Peyer's patch (tissue), 4 donors: ENCODE results near the gene RTTN. TPM values are rescaled to one million over a fixed set of nuclear protein-coding genes. Genes with fewer than 3 reads are reported as not detected.
"Not testable (repeated sequence)": the region's sequence is repeated elsewhere in the genome, so short reads cannot be mapped to it uniquely, and the experiment has no call there.

Experiments
- DNase-seq, 3 donors: peaks; one replicate each; pipeline ENCODE4 v3.0.0-alpha.2; 2017 to 2019
- H3K27ac ChIP-seq, 4 donors: fragments of 200-600 bp; sonication (generic); one replicate each; pipeline ENCODE4 v1.5.1; 2016 to 2019
- H3K27me3 ChIP-seq, 2 donors: fragments of 200-600 bp; sonication (generic); one replicate each; pipeline ENCODE4 v1.5.1; 2019
- H3K36me3 ChIP-seq, 3 donors: fragments of 200-600 bp; sonication (generic); one replicate each; pipeline ENCODE4 v1.5.1; 2016 to 2019
- H3K4me1 ChIP-seq, 4 donors: fragments of 200-600 bp; sonication (generic); one replicate each; pipeline ENCODE4 v1.5.1; 2016 to 2019
- H3K4me3 ChIP-seq, 4 donors: fragments of 200-600 bp; sonication (generic); 1 replicate in 3 of 4; 2 replicates in 1 of 4; pipeline ENCODE4 v1.5.1; 2016 to 2019; ENCODE audit warnings: mild to moderate bottlenecking in 1 of 4
- H3K9me3 ChIP-seq, 4 donors: fragments of 200-600 bp; sonication (generic); one replicate each; pipeline ENCODE4 v1.5.1; 2016 to 2019; ENCODE audit warnings: mild to moderate bottlenecking in 1 of 4
- POLR2A ChIP-seq, 2 donors: fragments of 450-650 bp; IDR thresholded peaks; one replicate each; pipeline ENCODE4 v1.5.1; 2017; ENCODE audit warnings: antibody characterized with exemption in 2 of 2, mild to moderate bottlenecking in 2 of 2, moderate library complexity in 2 of 2
- total RNA-seq, 4 donors: library from RNA; depleted of rRNA; stranded (reverse); fragments of >200 nt; gene quantifications; one replicate each; pipeline ENCODE4 v1.1.0, GENCODE V29; 2016
- TF ChIP-seq, protein P1 (sequence below), 6 experiments: fragments of 450-650 bp in 4 of 6; fragments of 200-600 bp in 2 of 6; sonication (generic) in 1 of 6; IDR thresholded peaks; one replicate each; pipeline ENCODE4 v1.5.1; 2017 to 2019; ENCODE audit warnings: antibody characterized with exemption in 6 of 6, mild to moderate bottlenecking in 3 of 6, moderate library complexity in 1 of 6

Gene RTTN
- total RNA-seq, 4 donors from 2014 or later, result 15.3 to 28.1 (median 22.2) TPM

DNA sequence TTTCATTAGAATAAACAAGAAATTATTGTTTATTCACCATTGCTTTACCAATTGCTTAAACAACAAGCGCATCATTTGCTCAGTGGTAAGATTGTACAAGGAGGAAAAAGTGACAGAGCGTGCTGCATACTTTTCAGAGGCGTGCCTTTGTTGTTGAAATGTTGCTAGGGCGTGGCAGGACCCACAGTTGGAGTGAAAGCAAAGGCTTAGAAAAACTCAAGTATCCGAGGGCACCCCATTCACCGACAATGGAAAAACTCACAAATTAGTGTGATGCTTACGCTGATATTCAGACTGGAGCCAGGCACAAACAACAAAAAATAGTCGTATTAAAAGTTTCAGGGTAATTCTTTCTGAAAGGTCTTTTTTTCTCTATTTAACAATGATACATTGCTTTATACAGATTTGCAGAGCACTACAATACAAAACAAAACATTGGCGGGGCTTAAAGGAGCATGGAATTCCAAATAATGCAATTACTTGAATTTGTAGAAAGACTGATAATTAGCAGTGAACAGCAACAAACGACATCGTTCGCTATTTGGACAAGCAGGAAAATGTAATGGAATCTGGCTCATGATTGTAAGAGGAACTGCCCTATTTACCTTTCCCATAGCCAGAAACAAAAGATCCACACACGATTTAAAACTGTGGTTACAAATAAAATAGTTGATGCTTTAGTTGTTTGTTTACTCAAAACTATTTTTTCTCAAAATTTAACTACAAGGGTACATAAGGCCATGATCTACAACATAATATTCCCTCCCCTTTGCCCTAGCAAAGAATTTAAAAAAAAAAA lies 37.8 kb upstream of the RTTN start:
- H3K4me3 ChIP-seq, result no peak overlapping the region
- no peaks in the 10 kb centered on the region for H3K4me1 ChIP-seq
- no peak overlapping the region for H3K27ac ChIP-seq
- H3K9me3 ChIP-seq, result no peaks in the 10 kb centered on the region
- DNase-seq, result no peak
- no peaks in the 10 kb centered on the region for H3K36me3 ChIP-seq
- no peaks in the 10 kb centered on the region for H3K27me3 ChIP-seq
- TF ChIP-seq, protein P1, sequence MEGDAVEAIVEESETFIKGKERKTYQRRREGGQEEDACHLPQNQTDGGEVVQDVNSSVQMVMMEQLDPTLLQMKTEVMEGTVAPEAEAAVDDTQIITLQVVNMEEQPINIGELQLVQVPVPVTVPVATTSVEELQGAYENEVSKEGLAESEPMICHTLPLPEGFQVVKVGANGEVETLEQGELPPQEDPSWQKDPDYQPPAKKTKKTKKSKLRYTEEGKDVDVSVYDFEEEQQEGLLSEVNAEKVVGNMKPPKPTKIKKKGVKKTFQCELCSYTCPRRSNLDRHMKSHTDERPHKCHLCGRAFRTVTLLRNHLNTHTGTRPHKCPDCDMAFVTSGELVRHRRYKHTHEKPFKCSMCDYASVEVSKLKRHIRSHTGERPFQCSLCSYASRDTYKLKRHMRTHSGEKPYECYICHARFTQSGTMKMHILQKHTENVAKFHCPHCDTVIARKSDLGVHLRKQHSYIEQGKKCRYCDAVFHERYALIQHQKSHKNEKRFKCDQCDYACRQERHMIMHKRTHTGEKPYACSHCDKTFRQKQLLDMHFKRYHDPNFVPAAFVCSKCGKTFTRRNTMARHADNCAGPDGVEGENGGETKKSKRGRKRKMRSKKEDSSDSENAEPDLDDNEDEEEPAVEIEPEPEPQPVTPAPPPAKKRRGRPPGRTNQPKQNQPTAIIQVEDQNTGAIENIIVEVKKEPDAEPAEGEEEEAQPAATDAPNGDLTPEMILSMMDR (IDR thresholded peaks at IDR 0.05), result no peak
- TF ChIP-seq POLR2A (IDR thresholded peaks at IDR 0.05), result no peak

DNA sequence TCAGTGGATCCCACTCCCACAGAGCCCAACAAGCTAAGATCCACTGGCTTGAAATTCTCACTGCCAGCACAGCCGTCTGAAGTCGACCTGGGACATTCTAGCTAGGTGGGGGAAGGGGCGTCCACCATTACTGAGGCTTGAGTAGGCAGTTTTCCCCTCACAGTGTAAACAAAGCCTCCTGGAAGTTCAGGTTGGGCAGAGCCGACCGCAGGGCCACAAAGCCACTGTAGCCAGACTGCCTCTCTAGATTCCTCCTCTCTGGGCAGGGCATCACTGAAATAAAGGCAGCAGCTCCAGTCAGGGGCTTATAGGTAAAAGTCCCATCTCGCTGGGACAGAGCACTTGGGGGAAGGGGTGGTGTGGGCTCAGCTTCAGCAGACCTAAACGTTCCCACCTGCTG lies 31.4 kb upstream of the RTTN start:
- not testable (repeated sequence) for H3K4me1 ChIP-seq, DNase-seq, H3K4me3 ChIP-seq, H3K27me3 ChIP-seq, H3K9me3 ChIP-seq, H3K36me3 ChIP-seq, H3K27ac ChIP-seq

DNA sequence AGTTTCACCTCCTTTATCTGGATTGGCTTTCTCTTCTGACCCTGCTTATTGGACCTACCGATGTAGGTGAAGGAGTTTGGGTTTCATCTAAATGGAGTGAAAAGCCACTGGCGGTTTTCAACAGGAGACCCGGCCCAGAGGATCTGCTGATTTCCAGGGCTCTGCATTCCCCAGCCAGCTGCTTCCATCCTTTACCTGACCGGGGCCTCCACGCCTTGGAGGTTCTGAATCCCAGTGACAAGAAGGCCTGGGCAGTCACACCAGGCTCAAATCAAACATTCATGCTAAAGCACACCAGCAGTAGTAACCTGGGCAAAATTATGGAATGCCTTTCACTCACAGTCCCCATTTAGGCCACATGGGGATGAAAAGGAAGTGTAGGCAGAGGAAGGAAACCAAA lies 30.0 kb upstream of the RTTN start:
- no peaks in the 10 kb centered on the region for H3K36me3 ChIP-seq
- TF ChIP-seq, protein P1 (IDR thresholded peaks at IDR 0.05), result no peak
- no peak for TF ChIP-seq POLR2A (IDR thresholded peaks at IDR 0.05)
- no peak overlapping the region for H3K4me3 ChIP-seq
- no peak overlapping the region for H3K27ac ChIP-seq
- no peaks in the 10 kb centered on the region for H3K9me3 ChIP-seq
- H3K4me1 ChIP-seq, result no peaks in the 10 kb centered on the region
- H3K27me3 ChIP-seq, result no peaks in the 10 kb centered on the region
- no peak for DNase-seq

DNA sequence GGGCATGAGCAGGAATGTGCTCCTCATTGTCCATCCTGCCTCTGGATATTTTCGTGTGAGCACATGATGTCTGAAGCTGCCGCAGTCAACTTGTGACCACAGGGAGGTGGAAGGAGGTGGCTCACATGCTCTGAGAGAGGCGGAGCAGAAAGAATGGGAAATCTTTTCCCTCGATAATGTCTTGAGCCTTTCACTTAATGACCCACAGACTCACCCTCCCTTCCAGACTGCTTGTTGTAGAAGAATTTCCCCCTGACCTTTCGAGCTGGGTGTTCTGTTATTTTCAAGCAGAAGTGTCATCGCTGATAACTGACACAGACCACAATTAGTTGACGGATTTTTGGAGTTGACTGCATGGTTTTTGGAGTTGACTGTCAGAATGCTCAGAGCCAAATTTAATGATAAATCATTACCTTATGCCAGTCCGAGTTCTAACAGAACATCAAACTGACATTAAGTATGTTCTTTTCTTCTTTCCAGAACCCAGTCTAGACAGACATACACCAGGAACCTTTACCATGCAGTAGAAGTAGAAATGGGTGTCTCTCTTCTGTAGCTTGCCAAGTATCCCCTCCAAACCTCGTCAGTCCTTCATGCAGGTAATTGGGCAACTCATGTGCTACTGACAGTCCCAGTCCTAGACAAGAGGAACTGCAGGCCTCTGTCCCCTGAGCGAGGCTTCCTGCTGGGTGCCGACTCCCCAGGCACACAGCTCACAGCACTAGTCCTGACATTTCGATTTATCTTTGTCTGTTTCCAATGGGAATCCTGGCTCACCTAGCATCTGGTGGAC lies 29.4 kb upstream of the RTTN start:
- no peaks in the 10 kb centered on the region for H3K36me3 ChIP-seq
- no peaks in the 10 kb centered on the region for H3K4me1 ChIP-seq
- H3K27ac ChIP-seq, result no peak overlapping the region
- TF ChIP-seq, protein P1 (IDR thresholded peaks at IDR 0.05), result no peak
- no peak for TF ChIP-seq POLR2A (IDR thresholded peaks at IDR 0.05)
- no peak overlapping the region for H3K4me3 ChIP-seq
- H3K9me3 ChIP-seq, result no peaks in the 10 kb centered on the region
- no peaks in the 10 kb centered on the region for H3K27me3 ChIP-seq
- no peak for DNase-seq

DNA sequence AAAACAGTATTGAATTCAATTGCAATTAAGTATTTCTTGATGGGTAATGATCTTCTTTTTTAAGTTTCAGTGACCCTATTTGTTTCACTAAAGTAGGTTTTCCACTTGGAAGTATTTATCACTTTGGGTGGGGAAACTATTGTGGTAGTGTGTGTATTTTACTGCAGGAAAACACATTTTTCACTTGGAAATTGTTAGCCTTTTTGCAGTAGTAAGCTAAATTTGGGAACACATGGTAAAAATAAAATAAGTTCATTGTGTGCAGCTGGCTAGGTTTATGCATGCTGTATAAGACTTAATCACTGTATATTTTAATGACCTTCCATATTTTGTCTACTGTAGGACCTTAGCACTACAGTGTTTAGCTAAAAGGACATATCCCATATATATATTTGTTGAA lies 28.5 kb upstream of the RTTN start:
- no peaks in the 10 kb centered on the region for H3K9me3 ChIP-seq
- H3K4me3 ChIP-seq, result no peak overlapping the region
- DNase-seq, result no peak
- no peaks in the 10 kb centered on the region for H3K4me1 ChIP-seq
- H3K27me3 ChIP-seq, result no peaks in the 10 kb centered on the region
- TF ChIP-seq, protein P1 (IDR thresholded peaks at IDR 0.05), result no peak
- no peak overlapping the region for H3K27ac ChIP-seq
- H3K36me3 ChIP-seq, result no peaks in the 10 kb centered on the region

DNA sequence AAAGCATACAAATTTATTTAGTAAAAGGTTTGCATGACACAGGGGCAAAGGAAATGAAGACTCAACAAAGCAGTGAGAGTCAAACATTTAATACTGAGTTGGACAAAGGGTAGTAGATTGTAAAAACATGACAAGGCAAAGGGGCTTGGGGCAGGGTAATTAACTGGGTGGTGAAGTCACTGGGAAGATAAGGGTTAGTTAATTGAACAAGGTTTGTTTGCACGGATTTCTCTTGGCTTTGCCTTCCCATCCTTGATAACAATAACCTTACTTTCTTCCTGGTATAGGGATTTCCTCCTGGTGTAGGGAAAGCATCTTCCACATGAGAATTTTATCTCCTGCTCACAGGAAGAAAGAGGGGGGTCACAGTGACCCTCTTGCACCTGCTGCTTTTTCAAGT lies 26.8 kb upstream of the RTTN start:
- H3K4me1 ChIP-seq, result no peaks in the 10 kb centered on the region
- H3K9me3 ChIP-seq, result peaks cover 0 to 14% (median 0%) of the 10 kb centered on the region in 4 donors
- H3K27ac ChIP-seq, result no peak overlapping the region
- H3K27me3 ChIP-seq, result no peaks in the 10 kb centered on the region
- no peaks in the 10 kb centered on the region for H3K36me3 ChIP-seq
- H3K4me3 ChIP-seq, result no peak overlapping the region
- DNase-seq, result no peak
- TF ChIP-seq POLR2A (IDR thresholded peaks at IDR 0.05), result no peak
